ENCODE measurements around the gene ZFYVE27.

DNA sequence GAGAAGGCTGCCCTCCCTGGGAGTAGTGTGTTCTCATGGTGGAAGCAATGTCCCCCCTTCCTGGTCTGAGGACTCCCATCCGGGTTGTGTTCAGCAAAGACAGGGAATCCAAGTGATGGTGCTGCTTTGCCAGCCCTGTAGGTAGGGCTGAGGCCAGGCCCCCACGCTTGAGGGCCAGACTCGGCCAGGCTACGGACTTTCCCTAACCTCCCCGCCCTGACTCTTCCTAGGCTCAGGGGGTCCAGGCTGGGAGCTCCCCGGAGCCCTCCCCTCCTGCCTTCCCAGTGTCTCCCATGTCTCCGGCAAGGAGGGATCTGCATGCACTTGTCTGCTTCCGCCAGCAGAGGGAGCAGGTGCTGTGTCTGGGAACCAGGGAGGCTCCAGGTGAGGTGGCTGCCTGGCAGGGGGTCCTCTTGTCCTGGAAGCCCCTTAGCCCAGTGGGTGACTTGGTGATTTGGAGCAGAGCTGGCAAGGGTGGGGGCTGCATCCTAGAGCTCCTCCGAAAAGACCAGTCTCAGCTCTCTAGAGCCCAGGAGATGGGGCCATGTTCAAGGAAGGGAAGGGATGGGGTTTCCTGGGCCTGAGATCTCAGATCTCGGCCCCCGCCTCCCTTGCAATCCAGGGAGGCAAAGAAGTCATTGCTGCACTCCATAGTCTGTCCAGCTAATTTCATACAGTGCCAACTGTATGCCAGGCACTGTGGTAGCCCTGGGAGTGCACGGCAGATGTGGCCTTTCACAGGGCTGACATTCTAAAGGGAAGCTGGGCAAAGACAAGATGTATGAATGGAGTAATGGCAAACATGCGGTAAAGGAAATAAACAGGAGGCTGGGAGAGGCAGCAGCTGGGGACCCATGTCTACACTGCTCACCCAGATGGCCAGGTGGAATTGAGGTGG lies 55.1 kb downstream of the ZFYVE27 start:
- peak; percentile 89 for TF ChIP-seq CTCF (conservative IDR thresholded peaks at IDR 0.05; ENCODE audit: low read length)
- no peak for TF ChIP-seq EZH2phosphoT487 (IDR thresholded peaks at IDR 0.05; ENCODE audit: borderline replicate concordance, low read depth, low read length)

All from OCI-LY7 (cell line).